Measurements from ENCODE around the gene FAM135A. TPM values are rescaled to one million over a fixed set of nuclear protein-coding genes. Genes with fewer than 3 reads are reported as not detected.

The FAM135A gene
- total and polyA plus RNA-seq, 2 of the 8 experiments (the other 6 are each of a cell fraction or from before 2014, with no cell fraction given), result 17.4 to 35.7 TPM

GRCh38 chr6:70380252-70380651, 33.1 kb upstream of the FAM135A start:
- CTCF ChIA-PET (ENCODE audit: partially characterized antibody), result interaction anchor here (0.8 to 2.3 kb wide), 7 partner anchors 9 to 307 kb away, joined by 3 to 19 read pairs (median 5); no protein-coding TSS in a partner anchor
- Histone ChIP-seq H4K8ac (ENCODE audit: extremely low read depth, insufficient read depth, low read length) (no peak overlapping the region), H2BK5ac (ENCODE audit: low read depth, low read length) (no peak overlapping the region), H3K27me3 (replicated peaks in 1 of 4; ENCODE audit: control insufficient read depth in 3 of 4, extremely low read depth in 1 of 4, insufficient read depth in 3 of 4, low read length in 3 of 4) (no peaks in the 10 kb centered on the region), H3K9ac (replicated peaks in 1 of 4; ENCODE audit: extremely low read depth in 1 of 4, low read depth in 3 of 4, low read length in 3 of 4) (no peak overlapping the region), H3K79me1 (ENCODE audit: low read depth, low read length) (no peaks in the 10 kb centered on the region), H3K4me3 (ENCODE audit: extremely low read depth in 1 of 4, insufficient read depth in 2 of 4, low read depth in 3 of 4, low read length in 4 of 4) (no peak overlapping the region), H3K18ac (ENCODE audit: extremely low read depth, low read length) (no peak overlapping the region), H4K91ac (replicated peaks; ENCODE audit: insufficient read length, low read length) (no peak overlapping the region), H3K23me2 (ENCODE audit: low read depth, low read length) (no peaks in the 10 kb centered on the region), H2AFZ (ENCODE audit: low read length) (no peak overlapping the region), H3K4me2 (ENCODE audit: insufficient read depth in 1 of 2, low read depth in 2 of 2, low read length in 2 of 2) (no peak overlapping the region), H2BK15ac (ENCODE audit: low read length) (no peak overlapping the region), H2AK5ac (ENCODE audit: low read depth, low read length) (no peak overlapping the region), H3K36me3 (ENCODE audit: control insufficient read depth in 2 of 4, insufficient read depth in 4 of 4, low read length in 3 of 4) (no peaks in the 10 kb centered on the region), H3K14ac (ENCODE audit: insufficient read length) (no peak overlapping the region), H3K4ac (replicated peaks; ENCODE audit: insufficient read length, low read depth, low read length) (no peak overlapping the region), H3K27ac (ENCODE audit: low read depth, low read length) (no peak overlapping the region), H2BK20ac (ENCODE audit: low read length) (no peak overlapping the region), H3K56ac (replicated peaks; ENCODE audit: insufficient read length, low read depth, low read length) (no peak overlapping the region), H2BK12ac (ENCODE audit: low read depth, low read length) (no peak overlapping the region), H4K5ac (ENCODE audit: insufficient read length, low read depth, low read length) (no peak overlapping the region), H3K79me2 (ENCODE audit: control insufficient read depth in 1 of 2, insufficient read depth in 2 of 2, low read length in 2 of 2) (no peaks in the 10 kb centered on the region), H2BK120ac (replicated peaks; ENCODE audit: low read depth, low read length) (no peak overlapping the region), H3K23ac (ENCODE audit: insufficient read length) (no peak overlapping the region), H4K20me1 (replicated peaks in 1 of 2; ENCODE audit: control insufficient read depth in 1 of 2, insufficient read depth in 2 of 2, low read length in 2 of 2) (no peaks in the 10 kb centered on the region), H3K9me3 (ENCODE audit: insufficient read depth in 2 of 2, low read depth in 1 of 2, low read length in 1 of 2) (no peaks in the 10 kb centered on the region), H3K4me1 (replicated peaks in 1 of 4; ENCODE audit: control insufficient read depth in 3 of 4, insufficient read depth in 4 of 4, low read length in 3 of 4) (no peaks in the 10 kb centered on the region; a peak in 1 of 7 replicates)
- FAIRE-seq (no peak), DNase-seq (ENCODE audit: low read depth in 1 of 2, low spot score in 2 of 2) (no peak)
- POLR2A ChIA-PET (ENCODE audit: partially characterized antibody), result interaction anchor here (0.7 to 2.3 kb wide), 2 partner anchors 9 to 32 kb away, joined by 4 to 11 read pairs; partner anchors contain the start of gene FAM135A
- WGBS, 2 experiments (ENCODE audit: extremely low coverage in 1 of 2, insufficient coverage in 1 of 2, insufficient read length in 1 of 2, insufficient replicate concordance in 2 of 2, low coverage in 1 of 2, low lambda C conversion rate in 2 of 2, missing lambda C conversion rate in 1 of 2), result 88% methylated on average over 5 of the region's 5 CpGs; no CpG with 5 or more reads in 1 of the 2 experiments
- TF ChIP-seq MAFK (IDR thresholded peaks at IDR 0.05; ENCODE audit: low read depth, low read length) (no peak), POLR2AphosphoS5 (IDR thresholded peaks at IDR 0.05; ENCODE audit: low read depth, low read length) (no peak), SAP30 (IDR thresholded peaks at IDR 0.05; ENCODE audit: insufficient read depth, insufficient replicate concordance, low read length) (no peak), TCF12 (IDR thresholded peaks at IDR 0.05; ENCODE audit: low read depth, low read length) (no peak), POU5F1 (IDR thresholded peaks at IDR 0.05; ENCODE audit: low read depth, low read length) (no peak), SUZ12 (IDR thresholded peaks at IDR 0.05; ENCODE audit: low read length) (no peak), ATF3 (IDR thresholded peaks at IDR 0.05; ENCODE audit: insufficient read depth, low read depth, low read length) (no peak), TAF1 (IDR thresholded peaks at IDR 0.05; ENCODE audit: low read depth, low read length) (no peak), TAF7 (optimal IDR thresholded peaks at IDR 0.05; ENCODE audit: borderline replicate concordance, low read depth, low read length) (no peak)
- TF ChIP-seq, protein P1, sequence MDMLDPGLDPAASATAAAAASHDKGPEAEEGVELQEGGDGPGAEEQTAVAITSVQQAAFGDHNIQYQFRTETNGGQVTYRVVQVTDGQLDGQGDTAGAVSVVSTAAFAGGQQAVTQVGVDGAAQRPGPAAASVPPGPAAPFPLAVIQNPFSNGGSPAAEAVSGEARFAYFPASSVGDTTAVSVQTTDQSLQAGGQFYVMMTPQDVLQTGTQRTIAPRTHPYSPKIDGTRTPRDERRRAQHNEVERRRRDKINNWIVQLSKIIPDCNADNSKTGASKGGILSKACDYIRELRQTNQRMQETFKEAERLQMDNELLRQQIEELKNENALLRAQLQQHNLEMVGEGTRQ (IDR thresholded peaks at IDR 0.05; ENCODE audit: low read length), result no peak
- TF ChIP-seq, protein P2, sequence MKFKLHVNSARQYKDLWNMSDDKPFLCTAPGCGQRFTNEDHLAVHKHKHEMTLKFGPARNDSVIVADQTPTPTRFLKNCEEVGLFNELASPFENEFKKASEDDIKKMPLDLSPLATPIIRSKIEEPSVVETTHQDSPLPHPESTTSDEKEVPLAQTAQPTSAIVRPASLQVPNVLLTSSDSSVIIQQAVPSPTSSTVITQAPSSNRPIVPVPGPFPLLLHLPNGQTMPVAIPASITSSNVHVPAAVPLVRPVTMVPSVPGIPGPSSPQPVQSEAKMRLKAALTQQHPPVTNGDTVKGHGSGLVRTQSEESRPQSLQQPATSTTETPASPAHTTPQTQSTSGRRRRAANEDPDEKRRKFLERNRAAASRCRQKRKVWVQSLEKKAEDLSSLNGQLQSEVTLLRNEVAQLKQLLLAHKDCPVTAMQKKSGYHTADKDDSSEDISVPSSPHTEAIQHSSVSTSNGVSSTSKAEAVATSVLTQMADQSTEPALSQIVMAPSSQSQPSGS (IDR thresholded peaks at IDR 0.05; ENCODE audit: low read length), result no peak

Measured in H1 (cell line).